ENCODE data around the gene RCSD1.

DNA sequence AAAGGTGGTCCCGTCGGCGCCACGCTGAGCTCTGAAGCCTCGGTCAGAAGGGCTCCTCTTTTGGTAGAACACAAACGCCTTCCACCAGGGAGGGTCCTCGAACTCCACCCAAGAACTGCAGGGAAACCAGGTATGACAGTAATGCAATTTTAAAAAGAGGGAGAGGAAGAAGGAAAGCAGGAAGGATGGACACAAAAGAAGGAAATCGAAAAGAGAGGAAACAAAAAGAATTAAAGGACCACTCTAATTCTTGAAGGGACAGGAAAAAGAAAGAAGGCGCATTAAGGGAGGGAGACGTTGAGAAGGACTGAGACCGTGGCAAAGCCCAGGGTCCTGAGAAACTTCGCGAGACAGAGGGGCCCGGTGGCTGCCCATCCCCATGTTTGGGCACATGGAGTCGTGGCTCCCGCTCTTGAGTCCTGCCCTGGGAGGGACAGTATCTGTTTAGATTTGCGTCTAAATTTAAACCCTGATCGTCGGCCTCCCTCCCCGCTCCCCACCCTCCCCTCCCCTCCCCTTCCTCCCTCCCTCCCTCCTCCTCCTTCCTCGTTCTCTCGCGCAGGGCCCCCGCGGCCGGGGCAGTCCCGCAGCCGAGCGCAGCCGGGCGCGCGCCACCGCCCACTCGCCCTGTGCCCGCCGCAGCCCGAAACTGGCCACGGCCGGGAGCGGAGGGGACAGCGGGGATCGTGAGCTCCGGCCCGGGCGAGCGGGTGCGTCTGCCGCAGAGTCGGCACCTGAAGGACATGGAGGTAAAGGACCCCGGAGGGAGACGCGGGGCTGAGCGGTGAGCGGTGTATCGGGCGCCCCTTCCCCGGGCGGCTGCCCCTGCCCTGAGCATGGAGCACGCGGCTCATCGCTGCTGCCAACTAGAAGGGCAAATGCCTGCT, at the start of gene RCSD1:
- TF ChIP-seq, protein P1, sequence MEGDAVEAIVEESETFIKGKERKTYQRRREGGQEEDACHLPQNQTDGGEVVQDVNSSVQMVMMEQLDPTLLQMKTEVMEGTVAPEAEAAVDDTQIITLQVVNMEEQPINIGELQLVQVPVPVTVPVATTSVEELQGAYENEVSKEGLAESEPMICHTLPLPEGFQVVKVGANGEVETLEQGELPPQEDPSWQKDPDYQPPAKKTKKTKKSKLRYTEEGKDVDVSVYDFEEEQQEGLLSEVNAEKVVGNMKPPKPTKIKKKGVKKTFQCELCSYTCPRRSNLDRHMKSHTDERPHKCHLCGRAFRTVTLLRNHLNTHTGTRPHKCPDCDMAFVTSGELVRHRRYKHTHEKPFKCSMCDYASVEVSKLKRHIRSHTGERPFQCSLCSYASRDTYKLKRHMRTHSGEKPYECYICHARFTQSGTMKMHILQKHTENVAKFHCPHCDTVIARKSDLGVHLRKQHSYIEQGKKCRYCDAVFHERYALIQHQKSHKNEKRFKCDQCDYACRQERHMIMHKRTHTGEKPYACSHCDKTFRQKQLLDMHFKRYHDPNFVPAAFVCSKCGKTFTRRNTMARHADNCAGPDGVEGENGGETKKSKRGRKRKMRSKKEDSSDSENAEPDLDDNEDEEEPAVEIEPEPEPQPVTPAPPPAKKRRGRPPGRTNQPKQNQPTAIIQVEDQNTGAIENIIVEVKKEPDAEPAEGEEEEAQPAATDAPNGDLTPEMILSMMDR (IDR thresholded peaks at IDR 0.05; ENCODE audit: insufficient read depth, low read length, poor library complexity, severe bottlenecking), result no peak
- TF ChIP-seq EZH2phosphoT487 (conservative IDR thresholded peaks at IDR 0.05; ENCODE audit: low read length), result no peak
